ENCODE results near the gene PDGFC.
"Not testable (repeated sequence)": the region's sequence is repeated elsewhere in the genome, so short reads cannot be mapped to it uniquely, and the experiment has no call there.

Gene PDGFC

DNA sequence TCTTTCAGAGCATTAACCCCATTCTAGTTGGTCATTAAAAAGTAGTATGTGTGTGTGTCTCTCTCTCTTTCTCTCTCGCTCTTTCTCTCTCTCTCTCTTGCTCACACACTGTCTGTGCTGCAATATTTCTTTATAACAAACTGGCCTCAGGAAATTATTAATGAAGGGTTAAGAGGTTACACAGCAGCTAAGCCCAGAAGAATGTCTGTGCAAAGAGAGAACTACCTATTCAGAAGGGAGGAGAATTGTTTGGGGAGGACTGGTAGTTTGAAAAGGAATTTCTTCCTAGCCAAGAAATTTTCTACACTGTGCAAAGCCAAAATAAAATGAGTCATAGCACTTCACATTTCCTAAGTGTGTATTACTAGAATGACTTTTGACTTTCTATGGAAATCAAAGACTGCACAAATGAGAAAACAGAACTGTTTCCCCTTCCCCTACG, 22.2 kb downstream of the PDGFC start:
- DNase-seq, result no peak

DNA sequence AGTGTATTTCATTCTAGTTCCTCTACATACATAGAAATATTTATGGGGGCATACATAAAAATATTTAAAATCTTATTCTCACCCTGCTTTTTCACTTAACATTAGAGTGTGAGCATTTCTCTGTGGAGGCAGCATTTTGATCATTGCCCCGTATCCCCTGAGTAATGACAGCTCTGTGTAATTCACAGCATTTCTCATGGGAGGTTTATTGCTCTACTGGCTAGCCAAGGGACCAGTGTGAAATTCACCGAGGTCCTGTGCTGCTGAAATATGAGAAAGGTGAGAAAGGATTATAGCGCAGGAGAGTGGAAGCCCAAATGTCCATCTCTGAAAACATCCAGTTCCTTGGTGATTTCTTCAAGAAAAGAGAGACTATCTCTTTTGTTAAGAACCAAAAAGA, 22.9 kb downstream of the PDGFC start:
- no peak for DNase-seq

DNA sequence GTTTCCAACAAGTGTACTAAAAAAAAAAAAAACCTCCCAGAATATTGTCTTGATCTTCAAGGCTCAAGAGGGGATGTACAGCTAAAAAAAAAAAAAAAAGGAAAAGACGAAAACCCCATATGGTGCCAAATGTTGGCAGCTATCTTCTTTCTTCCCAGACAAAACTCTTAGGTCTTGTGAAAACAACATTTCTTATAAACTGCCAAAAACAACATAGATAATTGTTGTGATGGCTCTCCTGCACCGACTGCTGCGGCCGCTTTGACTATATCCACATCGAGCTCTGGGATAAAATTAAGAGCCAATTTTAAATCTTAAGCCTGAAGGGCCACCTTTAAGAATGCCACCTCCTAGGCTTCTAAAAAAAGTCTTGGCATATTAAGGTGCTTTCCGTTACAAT, 23.5 kb downstream of the PDGFC start:
- no peak for DNase-seq

DNA sequence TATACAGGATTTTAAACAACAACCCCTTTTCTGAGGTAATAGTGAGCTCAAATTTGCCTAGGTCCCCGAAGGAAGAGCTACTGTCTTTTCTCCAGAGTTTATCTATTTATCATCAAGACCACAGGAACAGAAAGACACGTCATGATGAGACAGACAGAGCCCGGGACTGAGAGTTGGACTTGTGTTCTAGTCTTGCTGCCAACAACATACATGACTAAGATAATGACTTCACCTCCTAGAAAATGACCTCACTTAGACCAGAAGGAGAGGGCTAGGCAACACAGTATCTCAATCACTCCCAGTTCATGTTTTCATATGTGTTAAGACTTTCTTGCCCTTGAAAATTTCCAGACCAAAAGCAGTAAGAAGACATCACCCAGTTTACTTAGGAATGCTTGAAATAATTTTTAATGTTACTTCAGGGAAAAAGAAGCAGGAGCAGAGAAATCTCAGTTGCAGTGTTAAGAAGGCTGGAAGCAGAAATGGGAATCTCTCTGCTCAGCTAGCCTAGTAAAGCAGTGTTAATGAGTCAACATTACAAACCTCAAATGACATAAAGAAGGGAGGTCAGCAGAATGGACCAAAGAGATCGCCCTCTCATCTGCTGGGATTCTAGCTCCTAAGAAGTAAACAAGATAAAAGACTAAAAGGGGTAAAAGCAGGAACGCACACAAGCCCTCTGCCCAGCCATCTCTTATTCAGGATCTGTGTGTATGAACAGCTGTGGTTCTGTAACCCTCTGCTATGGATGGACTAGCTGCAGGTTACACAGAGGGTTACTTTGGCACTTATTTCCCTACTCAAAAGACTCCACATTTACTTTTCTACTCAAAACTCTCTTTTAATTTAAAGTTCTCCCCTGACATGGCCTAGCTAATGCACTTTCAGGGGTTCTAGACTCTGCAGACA, 24.8 kb downstream of the PDGFC start:
- DNase-seq, result no peak

DNA sequence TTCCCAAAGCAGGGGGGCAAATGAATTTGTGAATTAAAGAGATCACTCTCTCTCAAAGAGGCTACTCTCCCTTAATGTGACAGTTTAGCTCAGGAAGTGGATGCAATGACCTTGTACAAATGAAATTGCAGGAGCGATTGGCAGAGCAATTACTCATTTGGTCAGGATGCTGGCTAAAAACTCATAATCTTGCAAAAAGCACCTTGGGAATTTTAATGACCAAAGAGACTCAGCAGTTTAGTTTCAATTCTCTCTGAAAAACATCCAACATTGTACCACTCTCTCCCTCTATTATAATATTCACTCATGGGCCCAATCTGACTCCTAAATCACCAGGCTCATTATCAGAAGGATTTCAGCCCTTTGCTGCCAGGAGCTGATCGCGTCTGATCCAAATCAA, 26.1 kb downstream of the PDGFC start:
- DNase-seq, result no peak

DNA sequence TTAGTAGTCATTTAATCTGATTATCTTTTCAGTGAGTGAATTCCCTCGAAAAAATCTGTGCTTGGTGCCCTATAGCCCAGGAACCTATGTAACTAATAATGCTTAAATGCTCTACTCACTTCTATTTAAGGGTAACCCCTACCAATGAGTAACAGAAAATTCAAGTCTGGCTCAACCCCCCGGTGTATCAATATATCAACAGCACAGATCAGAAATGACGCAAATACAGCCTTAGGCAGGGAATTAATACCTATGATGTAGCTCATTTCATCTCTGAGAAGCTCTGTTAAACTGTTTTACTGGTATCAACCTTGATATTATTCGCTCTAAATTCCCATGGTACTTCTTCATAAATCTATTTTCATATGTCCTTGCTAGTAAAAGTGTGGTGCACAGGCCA, 28.6 kb downstream of the PDGFC start:
- no peak for DNase-seq

DNA sequence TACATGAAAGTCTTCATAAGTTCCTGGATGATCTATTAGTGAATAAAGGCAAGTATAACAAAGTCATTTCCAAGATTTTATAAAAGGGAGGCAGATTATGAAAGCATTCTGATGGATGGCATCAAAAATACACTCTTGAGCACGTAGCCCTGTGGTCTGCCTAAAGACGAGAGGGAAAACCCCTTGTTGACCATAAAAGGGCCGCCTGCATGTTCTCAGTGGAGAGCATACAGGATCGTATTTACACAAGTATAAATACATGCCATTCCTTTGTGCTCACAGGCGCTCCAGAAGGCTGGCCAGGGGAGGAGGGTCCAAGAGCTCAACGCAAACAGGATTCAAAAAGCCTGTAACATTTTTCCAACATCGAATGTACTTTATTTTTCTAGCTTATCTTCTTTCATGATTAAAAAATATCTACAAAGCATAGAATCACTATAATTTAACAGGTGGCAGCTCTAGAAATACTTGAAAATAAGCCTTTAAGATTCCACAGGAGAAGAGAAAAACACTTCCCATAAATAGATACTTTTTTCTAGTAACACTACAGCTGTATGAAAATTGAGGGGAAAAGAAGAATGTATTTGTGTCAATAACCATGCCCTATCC, 29.6 kb downstream of the PDGFC start:
- DNase-seq, result no peak

DNA sequence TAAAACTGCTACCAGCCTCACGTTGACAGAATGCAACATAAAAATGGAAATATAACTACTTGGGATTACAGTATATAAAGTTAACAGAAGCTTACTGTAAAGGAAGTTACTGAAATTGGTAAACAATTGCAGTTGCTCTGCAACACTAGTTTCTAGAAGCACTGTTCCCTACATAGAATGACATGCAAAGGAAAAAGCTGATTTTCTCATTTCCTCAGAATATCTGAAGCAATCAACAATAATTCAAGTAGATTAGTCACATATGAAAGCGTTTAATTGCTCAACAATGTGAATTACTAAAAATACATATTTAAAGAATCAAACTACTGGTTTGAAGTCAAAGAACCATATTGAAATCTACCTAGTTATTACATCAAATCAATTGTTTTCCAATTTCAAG, 31.8 kb downstream of the PDGFC start:
- no peak for DNase-seq

DNA sequence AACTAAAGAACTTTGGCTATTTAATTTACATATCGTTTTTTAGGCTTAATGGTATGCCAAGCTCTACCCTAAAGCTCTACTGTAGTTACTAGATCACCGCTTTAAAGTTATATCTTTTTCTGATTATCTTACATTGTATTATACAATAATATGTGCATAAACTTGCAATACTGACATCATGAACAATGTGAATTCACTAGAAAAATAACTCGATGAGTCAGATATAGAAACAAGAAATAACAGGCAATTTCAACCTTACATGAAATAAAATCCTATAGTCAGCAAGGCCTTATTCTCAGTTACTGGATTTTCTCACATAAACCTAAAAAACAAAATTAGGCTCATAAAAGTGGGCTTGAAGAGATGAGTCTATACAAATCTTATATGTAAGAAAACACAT, 32.5 kb downstream of the PDGFC start:
- no peak for DNase-seq

DNA sequence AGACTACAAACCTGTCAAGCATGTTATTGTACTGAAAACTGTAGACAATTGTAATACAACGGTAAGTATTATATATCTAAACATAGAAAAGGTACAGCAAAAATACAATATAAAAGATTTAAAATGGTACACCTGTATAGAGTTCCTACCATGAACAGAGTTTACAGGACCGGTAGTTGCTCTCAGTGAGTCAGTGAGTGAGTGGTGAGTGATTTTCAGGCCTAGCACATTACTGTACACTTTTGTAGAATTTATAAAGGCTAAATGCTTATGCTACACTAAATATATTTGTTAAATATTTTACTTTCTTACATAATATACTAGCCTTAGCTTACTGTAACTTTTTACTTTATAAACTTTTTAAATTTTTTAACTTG, 37.4 kb downstream of the PDGFC start:
- DNase-seq, result no peak

DNA sequence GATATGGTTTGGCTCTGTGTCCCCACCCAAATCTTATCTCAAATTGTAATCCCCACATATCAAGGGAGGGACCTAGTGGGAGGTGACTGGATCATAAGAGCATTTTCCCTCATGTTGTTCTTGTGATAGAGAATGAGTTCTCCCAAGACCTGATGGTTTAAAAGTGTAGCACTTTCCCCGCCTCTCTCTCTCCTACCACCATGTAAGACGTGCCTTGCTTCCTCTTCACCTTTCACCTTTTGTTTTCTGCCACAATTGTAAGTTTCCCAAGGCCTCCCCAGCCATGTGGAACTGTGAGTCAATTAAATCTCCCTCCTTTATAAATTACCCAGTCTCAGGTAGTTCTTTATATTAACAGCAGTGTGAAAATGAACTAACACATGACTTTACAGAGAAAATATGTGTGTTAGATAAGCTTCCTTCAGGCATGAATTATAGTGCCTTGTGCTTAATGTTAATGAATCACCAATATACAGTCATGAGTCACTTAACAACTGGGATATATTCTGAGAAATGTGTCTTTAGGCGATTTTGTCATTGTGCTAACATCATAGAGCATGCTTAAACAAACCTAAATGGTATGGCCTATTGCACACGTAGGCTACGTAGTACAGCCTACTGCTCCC, 37.9 kb downstream of the PDGFC start:
- DNase-seq, result no peak

DNA sequence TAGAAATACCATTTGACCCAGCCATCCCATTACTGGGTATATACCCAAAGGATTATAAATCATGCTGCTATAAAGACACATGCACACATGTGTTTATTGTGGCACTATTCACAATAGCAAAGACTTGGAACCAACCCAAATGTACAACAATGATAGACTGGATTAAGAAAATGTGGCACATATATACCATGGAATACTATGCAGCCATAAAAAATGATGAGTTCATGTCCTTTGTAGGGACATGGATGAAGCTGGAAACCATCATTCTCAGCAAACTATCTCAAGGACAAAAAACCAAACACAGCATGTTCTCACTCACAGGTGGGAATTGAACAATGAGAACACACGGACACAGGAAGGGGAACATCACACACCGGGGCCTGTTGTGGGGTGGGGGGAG, 39.2 kb downstream of the PDGFC start:
- DNase-seq, result not testable (repeated sequence)

DNA sequence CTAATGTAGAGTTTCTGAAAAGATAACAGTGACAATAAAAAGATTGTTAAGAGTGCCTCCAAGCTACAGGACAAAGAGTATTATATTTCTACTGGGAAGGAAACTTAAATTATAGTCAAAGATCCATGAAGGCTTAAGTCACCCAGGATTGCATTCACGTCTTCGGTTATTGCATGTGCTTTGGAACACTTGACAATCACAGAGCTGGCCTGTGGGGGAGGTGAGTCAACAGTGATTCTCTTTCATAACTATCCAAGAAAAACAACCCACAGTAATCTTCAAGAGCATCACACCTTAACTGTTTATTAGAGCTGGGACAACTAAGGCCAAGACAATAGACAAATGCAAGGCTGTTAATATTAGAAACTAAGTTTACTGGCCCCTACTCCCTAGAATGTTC, 40.3 kb downstream of the PDGFC start:
- no peak for DNase-seq

DNA sequence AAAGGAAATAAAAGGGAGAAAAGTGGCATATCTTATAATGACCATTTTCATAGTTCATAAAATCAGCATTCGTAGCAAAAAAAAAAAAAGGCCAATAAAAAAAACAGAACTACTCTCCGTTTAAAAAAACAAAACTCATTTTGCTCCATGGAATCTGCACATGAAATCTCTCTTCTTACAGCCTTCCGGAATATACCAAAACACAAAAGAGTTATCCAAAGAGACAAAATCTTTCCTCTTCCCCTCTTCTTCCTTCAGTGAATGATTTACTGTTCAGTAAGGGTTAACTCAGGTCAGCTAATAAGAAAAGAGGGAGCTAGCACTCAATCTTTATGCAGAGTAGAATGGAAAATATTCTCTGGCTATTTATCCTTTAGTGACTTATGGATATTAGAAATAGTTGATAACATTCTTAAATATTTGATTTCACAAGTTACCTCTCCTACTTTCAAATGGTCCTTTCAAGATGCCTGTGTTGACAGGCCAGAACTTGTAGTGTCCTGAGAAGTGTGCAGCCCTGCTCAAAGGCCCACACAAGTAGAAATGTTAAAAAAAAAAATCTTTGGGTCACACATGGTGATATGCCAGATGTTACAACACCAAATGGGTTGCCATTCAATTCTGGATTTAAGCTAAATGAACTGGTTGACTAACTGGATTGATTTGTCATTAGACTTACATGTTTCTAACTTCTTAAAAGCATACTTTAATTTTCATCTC, 42.1 kb downstream of the PDGFC start:
- no peak for DNase-seq

DNA sequence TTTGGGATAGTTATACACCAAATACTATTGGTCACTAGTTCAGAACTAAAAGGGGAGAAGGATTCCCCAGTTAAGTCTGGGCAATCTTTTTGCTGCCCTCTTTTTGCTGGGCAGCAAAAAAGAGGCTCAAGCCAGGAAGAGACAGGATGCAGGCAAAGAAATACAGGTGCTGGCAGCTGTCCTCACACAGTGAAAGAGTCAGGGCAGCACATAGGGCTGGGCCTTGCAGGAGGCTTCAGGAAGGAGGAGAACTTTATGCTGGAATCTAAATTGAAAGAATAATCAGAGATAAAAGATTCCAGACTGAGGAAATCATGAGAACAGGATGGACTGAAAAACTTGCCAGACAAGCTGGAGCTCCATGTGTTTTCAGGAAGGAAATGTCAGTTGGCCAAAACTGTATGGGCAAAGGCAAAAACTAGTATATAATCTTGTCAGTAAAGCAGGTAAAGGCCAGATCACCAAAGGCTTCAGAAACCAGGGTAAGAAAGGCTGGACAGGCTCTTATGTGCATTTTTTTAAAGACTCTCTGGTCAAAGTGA, 46.8 kb downstream of the PDGFC start:
- no peak for DNase-seq

DNA sequence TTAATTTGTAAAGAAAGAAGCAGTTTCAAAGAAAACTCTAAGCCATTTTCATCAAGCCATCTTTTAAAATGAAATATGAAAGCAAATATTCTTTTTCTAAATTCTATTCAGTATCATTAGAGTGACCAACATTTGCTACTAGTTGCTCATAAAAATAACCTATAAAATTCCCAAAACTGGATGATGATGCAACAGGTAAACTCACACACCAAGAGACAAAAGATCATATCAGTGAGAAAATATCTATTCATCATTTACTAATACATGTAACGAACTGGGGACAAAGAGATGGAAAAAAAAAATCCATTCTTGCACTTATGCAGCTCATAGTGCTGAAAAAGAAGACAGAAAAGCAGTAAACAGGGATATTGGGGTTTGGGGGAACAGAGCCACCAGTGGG, 48.1 kb downstream of the PDGFC start:
- no peak for DNase-seq

DNA sequence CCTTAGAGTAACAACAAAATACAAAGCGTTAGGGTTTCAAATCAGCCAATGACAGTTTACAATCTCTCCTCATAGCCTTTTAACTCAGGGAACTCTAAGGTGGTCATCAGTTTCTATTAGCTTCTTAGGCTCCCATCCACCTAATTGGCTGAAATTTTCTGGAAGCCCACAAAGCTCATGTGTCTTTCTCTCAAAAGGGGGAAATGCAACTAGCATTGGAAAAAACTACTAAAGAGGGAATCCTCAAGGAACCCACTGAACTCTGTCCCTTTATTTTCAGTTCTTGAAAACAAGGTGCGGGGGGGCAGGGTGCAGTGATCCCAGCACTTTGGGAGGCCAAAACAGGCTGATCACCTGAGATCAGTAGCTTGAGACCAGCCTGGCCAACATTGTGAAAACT, 56.4 kb downstream of the PDGFC start:
- no peak for DNase-seq

DNA sequence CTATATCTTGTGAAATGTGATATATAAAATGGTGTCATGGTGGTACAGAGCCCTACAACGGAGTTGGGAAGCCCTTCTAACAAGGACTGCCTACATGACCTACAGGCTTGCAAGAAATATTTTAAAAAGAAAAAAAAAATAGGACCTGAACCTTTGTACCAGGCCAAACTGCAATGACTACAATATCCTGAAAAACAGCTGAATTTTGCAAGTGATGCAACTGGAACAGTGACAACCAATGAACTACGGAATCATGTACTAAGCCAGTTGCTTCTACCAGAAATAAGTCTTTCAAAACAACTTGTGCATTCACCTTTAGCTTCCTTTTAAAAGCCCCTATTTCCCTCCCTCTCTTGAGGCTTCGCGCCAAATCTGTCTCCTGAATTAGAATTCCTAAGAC, 58.4 kb downstream of the PDGFC start:
- no peak for DNase-seq

DNA sequence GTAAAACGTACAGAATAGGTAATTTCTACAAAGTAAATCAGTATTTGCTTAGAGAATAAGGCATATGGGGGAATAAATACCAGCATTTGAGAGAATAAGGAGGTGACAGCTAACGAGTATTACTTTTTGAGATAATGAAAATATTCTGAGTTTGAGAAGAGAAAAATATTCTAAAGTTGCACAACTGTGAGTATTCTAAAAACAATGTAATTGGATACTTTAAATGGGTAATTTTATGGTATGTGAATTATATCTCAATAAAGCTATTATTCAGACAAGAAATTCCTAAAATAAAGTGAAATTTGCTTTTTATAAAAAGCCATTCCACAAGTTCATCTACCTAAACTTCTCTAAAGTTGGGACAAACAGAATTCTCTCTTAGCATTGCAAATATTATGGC, 62.6 kb downstream of the PDGFC start:
- no peak for DNase-seq

DNA sequence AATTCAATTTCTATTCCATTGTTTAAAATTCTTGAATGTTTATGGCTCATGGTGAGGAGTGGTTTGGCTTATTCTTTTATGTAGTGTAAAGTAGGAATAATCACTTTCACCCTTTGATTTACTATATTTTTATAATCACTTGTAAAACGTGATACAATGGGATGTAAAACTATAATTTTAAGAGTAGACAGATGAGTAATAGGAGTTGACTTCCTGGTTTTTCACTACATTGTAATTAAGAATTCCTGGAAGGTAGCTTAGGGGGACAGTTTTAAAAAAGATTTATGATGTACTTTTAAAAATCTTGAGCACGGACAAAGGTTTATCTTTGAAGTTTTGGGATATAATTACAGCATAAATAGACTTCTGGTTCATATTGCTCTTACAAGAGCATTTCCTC, 65.3 kb downstream of the PDGFC start:
- DNase-seq, result no peak

DNA sequence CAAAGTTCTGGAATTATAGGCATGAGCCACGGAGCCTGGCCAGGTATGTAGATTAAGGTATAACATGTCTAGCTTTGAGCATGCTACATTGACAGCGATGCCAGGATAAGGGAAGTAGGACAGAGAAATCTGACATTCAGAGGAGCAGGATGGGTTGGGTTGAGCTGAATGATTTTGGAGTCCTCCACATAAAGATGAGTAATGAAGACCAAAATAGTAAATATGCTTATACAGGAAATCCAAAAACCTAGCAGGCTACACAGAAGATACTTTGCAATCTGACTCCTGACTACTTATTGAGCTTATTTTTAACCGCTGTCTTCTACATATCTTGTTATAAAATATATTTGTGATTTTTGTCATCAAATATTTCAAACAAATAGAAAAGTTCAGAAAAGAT, 69.7 kb downstream of the PDGFC start:
- DNase-seq, result peak in 1 of 2 experiments; percentile 23

DNA sequence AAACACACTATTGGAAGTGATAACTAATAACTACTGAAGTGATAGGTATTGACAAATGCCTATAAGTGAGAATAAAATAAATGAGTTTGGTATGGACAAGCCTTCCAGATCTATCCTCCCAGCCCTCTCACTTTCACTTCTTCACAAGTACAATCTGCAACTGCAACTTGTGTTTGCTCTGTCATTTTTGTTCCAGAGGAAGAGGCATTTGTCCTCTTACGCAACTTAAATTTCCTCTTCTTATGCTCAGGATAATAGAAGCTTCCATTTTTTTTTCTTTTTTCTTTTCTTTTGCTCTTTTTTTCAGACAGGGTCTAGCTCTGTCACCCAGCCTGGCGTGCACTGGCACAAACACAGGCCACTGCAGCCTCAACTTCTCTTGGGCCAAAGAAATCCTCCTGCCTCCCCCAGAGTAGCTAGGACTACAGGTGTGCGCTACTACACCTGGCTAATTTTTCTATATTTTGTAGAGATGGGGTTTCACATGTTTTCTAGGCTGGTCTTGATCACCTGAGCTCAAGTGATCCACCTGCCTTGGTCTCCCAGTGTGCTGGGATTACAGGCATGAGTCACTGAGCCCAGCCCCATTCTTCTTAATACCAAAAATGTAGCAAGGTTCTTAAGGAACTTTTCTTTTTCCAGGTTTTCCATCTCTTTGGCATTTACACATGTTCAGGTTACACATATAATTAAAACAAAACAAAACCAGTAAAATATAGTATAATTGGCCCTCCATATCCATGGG, 73.1 kb downstream of the PDGFC start:
- DNase-seq, result peak; percentile 15 to 31

All from Kasumi-1 (cell line).